Measurements from ENCODE around the gene TMEM17. TPM values are rescaled to one million over a fixed set of nuclear protein-coding genes. Genes with fewer than 3 reads are reported as not detected.

The TMEM17 gene
- total and polyA plus RNA-seq, 11 donors: 0.80 to 2.3 (median 1.6) TPM

DNA sequence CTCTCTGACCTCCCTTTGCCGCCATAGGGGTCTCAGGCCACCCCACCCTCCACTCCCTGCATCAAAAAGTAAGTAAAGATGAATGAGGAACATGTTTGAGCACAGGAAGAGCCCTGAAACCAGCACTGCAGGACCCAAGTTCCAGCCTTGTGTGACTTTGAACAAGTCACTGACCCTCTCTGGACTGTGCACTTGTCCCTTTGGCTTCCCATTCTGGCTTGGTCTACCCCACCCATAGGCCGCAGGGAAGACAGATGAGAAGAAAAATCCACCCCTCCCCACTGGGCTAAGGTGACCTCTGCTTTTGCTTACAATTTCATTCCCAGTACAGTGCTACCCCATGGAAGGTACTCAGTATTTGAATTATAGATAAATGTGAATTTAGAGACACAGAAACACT, 43.8 kb downstream of the TMEM17 start:
- Histone ChIP-seq H3K27ac (no peak overlapping the region), H3K36me3 (no peaks in the 10 kb centered on the region), H3K4me3 (no peak overlapping the region), H3K27me3 (no peaks in the 10 kb centered on the region), H3K4me1 (peaks cover 0 to 30% (median 10%) of the 10 kb centered on the region in 12 donors), H3K9me3 (no peaks in the 10 kb centered on the region)
- intact Hi-C loops (cut with DNase I): loop anchor here in 1 of 10 donors (10.0 kb wide), 1 partner anchor 243 kb away; the partner anchor contains the start of gene EHBP1
- DNase-seq (no peak), ATAC-seq (no peak)
- WGBS, 4 donors: 93 to 100% (median 97%) methylated on average over 2 of the region's 2 CpGs
- TF ChIP-seq CTCF (IDR thresholded peaks at IDR 0.05) (no peak), POLR2A (IDR thresholded peaks at IDR 0.05) (no peak)

DNA sequence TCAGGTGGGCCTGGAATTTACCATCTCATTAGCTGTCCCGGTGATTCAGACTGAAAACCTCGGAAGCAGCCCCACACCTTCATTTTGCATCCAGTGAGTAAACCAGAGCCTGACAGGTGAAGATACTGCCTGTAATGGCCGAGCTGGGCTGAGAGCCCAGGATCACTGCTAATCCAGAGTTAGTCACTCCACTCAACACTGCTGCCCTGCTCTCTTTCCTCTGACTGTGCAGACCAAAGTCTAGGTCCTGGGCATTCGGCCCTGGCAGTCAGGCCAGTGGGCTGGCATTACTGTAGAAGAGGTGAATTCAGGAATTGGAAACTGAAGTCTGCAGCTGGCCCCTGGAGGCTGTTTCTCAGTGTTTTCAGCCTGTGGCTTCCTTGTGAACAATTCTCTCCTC, 44.3 kb downstream of the TMEM17 start:
- Histone ChIP-seq H3K27ac (no peak overlapping the region), H3K9me3 (no peaks in the 10 kb centered on the region), H3K36me3 (no peaks in the 10 kb centered on the region), H3K4me1 (peaks cover 0 to 28% (median 11%) of the 10 kb centered on the region in 12 donors), H3K27me3 (no peaks in the 10 kb centered on the region), H3K4me3 (no peak overlapping the region)
- intact Hi-C loops (cut with DNase I): loop anchor here in 1 of 10 donors (10.0 kb wide), 1 partner anchor 243 kb away; the partner anchor contains the start of gene EHBP1
- 40 to 77% (median 74%) methylated on average over 4 of the region's 4 CpGs for WGBS, 4 donors
- ATAC-seq: peak; percentile 18 to 80 (median 57)
- TF ChIP-seq POLR2A (IDR thresholded peaks at IDR 0.05) (no peak), CTCF (IDR thresholded peaks at IDR 0.05) (no peak)
- peak in 2 of 5 donors; percentile 54 for DNase-seq

GRCh38 chr2:62461017-62461553, 44.9 kb downstream of the TMEM17 start:
- Histone ChIP-seq H3K27me3 (no peaks in the 10 kb centered on the region), H3K27ac (no peak overlapping the region), H3K4me3 (no peak overlapping the region), H3K9me3 (no peaks in the 10 kb centered on the region), H3K36me3 (no peaks in the 10 kb centered on the region), H3K4me1 (peaks cover 0 to 23% (median 11%) of the 10 kb centered on the region in 12 donors)
- intact Hi-C loops (cut with DNase I): loop anchor here in 1 of 10 donors (10.0 kb wide), 1 partner anchor 244 kb away; the partner anchor contains the start of gene EHBP1
- WGBS, 4 donors: 74 to 96% (median 91%) methylated on average over 4 of the region's 4 CpGs
- DNase-seq (no peak), ATAC-seq (no peak)
- TF ChIP-seq CTCF (IDR thresholded peaks at IDR 0.05) (no peak), POLR2A (IDR thresholded peaks at IDR 0.05) (no peak)

GRCh38 chr2:62460175-62460574, 45.8 kb downstream of the TMEM17 start:
- peaks cover 0 to 16% (median 8%) of the 10 kb centered on the region in 12 donors for H3K4me1 ChIP-seq
- WGBS, 4 donors: 90 to 96% (median 92%) methylated on average over 5 of the region's 5 CpGs
- DNase-seq (no peak), ATAC-seq (no peak)
- no peak for TF ChIP-seq POLR2A (IDR thresholded peaks at IDR 0.05)
- TF ChIP-seq CTCF (IDR thresholded peaks at IDR 0.05): no peak
- no peak overlapping the region for H3K4me3 ChIP-seq
- H3K27ac ChIP-seq: no peak overlapping the region
- H3K9me3 ChIP-seq: no peaks in the 10 kb centered on the region
- H3K27me3 ChIP-seq: no peaks in the 10 kb centered on the region
- H3K36me3 ChIP-seq: no peaks in the 10 kb centered on the region
- intact Hi-C loops (cut with DNase I): loop anchor here in 1 of 10 donors (10.0 kb wide), 1 partner anchor 245 kb away; the partner anchor contains the start of gene EHBP1

Data from heart left ventricle (tissue), 16 donors.